GM19372 (cell line): ENCODE results near the gene CFAP58.
"Not testable (repeated sequence)": the region's sequence is repeated elsewhere in the genome, so short reads cannot be mapped to it uniquely, and the experiment has no call there.

Source experiments
- ATAC-seq: cut with Tn5 transposase; IDR thresholded peaks from one replicate; pipeline ENCODE4 v1.9.1; 2021; ENCODE audit warnings: mild to moderate bottlenecking, low read depth, moderate library complexity; ENCODE audit not compliant: unreplicated experiment

CFAP58 gene

GRCh38 chr10:104427989-104428388 lies 74.4 kb downstream of the CFAP58 start:
- ATAC-seq: no peak

GRCh38 chr10:104429846-104430245 lies 76.2 kb downstream of the CFAP58 start:
- ATAC-seq: no peak

GRCh38 chr10:104430360-104430759 lies 76.7 kb downstream of the CFAP58 start:
- no peak for ATAC-seq

GRCh38 chr10:104433669-104434068 lies 80.0 kb downstream of the CFAP58 start:
- ATAC-seq: no peak

- ATAC-seq: no peak
Measured at GRCh38 chr10:104434601-104435000, 81.0 kb downstream of the CFAP58 start.

GRCh38 chr10:104435822-104436221 lies 82.2 kb downstream of the CFAP58 start:
- no peak for ATAC-seq

GRCh38 chr10:104437226-104437625 lies 83.6 kb downstream of the CFAP58 start:
- no peak for ATAC-seq

GRCh38 chr10:104440221-104440620 lies 86.6 kb downstream of the CFAP58 start:
- ATAC-seq: no peak

GRCh38 chr10:104441329-104442000 lies 87.8 kb downstream of the CFAP58 start:
- ATAC-seq: no peak

GRCh38 chr10:104445359-104445758 lies 91.7 kb downstream of the CFAP58 start:
- no peak for ATAC-seq

GRCh38 chr10:104446151-104446550 lies 92.5 kb downstream of the CFAP58 start:
- ATAC-seq: no peak

- ATAC-seq: no peak
Measured at GRCh38 chr10:104447331-104447730, 93.7 kb downstream of the CFAP58 start.

GRCh38 chr10:104447906-104448305 lies 94.3 kb downstream of the CFAP58 start:
- ATAC-seq: no peak

- no peak for ATAC-seq
Measured at GRCh38 chr10:104449391-104449790, 95.8 kb downstream of the CFAP58 start.

- no peak for ATAC-seq
Measured at GRCh38 chr10:104450490-104450889, 96.9 kb downstream of the CFAP58 start.

GRCh38 chr10:104450954-104451353 lies 97.3 kb downstream of the CFAP58 start:
- no peak for ATAC-seq

GRCh38 chr10:104452977-104453376 lies 99.3 kb downstream of the CFAP58 start:
- ATAC-seq: no peak

- peak; percentile 67 for ATAC-seq
Measured at GRCh38 chr10:104456802-104457542, 103.3 kb downstream of the CFAP58 start.

- no peak for ATAC-seq
Measured at GRCh38 chr10:104457543-104457828, 103.9 kb downstream of the CFAP58 start.

GRCh38 chr10:104465575-104465974 lies 111.9 kb downstream of the CFAP58 start:
- not testable (repeated sequence) for ATAC-seq

GRCh38 chr10:104468818-104469217 lies 115.2 kb downstream of the CFAP58 start:
- ATAC-seq: not testable (repeated sequence)

GRCh38 chr10:104472505-104472904 lies 118.9 kb downstream of the CFAP58 start:
- ATAC-seq: no peak
